ENCODE data around the gene CDK6. TPM values are rescaled to one million over a fixed set of nuclear protein-coding genes. Genes with fewer than 3 reads are reported as not detected.

Gene CDK6
- total and polyA plus RNA-seq, 2 experiments from 2014 or later: 28.7 to 81.6 TPM

- no peak for DNase-seq (ENCODE audit: low read depth in 1 of 2, low spot score in 1 of 2)
- TF ChIP-seq CTCF (IDR thresholded peaks at IDR 0.05; ENCODE audit: low read depth, low read length): no peak
- Histone ChIP-seq H3K9me3 (ENCODE audit: low read depth) (no peaks in the 10 kb centered on the region), H3K36me3 (no peaks in the 10 kb centered on the region), H3K27me3 (no peaks in the 10 kb centered on the region), H3K27ac (no peak overlapping the region), H3K4me3 (no peak overlapping the region), H3K4me1 (ENCODE audit: low read depth) (no peaks in the 10 kb centered on the region)
Measured at GRCh38 chr7:92737706-92738105, 98.7 kb downstream of the CDK6 start.

- no peaks in the 10 kb centered on the region for H3K9me3 ChIP-seq (ENCODE audit: low read depth)
- no peaks in the 10 kb centered on the region for H3K4me1 ChIP-seq (ENCODE audit: low read depth)
- H3K4me3 ChIP-seq: no peak overlapping the region
- H3K27me3 ChIP-seq: no peaks in the 10 kb centered on the region
- no peak for DNase-seq (ENCODE audit: low read depth in 1 of 2, low spot score in 1 of 2)
- H3K36me3 ChIP-seq: no peaks in the 10 kb centered on the region
- no peak overlapping the region for H3K27ac ChIP-seq
- TF ChIP-seq CTCF (IDR thresholded peaks at IDR 0.05; ENCODE audit: low read depth, low read length): no peak
Measured at GRCh38 chr7:92736870-92737269, 99.5 kb downstream of the CDK6 start.

GRCh38 chr7:92735707-92736106 lies 100.7 kb downstream of the CDK6 start:
- no peak for TF ChIP-seq CTCF (IDR thresholded peaks at IDR 0.05; ENCODE audit: low read depth, low read length)
- Histone ChIP-seq H3K27ac (no peak overlapping the region), H3K27me3 (no peaks in the 10 kb centered on the region), H3K36me3 (no peaks in the 10 kb centered on the region), H3K4me3 (no peak overlapping the region), H3K4me1 (ENCODE audit: low read depth) (no peaks in the 10 kb centered on the region), H3K9me3 (ENCODE audit: low read depth) (no peaks in the 10 kb centered on the region)
- DNase-seq (ENCODE audit: low read depth in 1 of 2, low spot score in 1 of 2): no peak

- no peak for DNase-seq (ENCODE audit: low read depth in 1 of 2, low spot score in 1 of 2)
- Histone ChIP-seq H3K27me3 (no peaks in the 10 kb centered on the region), H3K9me3 (ENCODE audit: low read depth) (no peaks in the 10 kb centered on the region), H3K27ac (no peak overlapping the region), H3K4me1 (ENCODE audit: low read depth) (no peaks in the 10 kb centered on the region), H3K4me3 (no peak overlapping the region), H3K36me3 (no peaks in the 10 kb centered on the region)
- TF ChIP-seq CTCF (IDR thresholded peaks at IDR 0.05; ENCODE audit: low read depth, low read length): no peak
Measured at GRCh38 chr7:92732316-92733036, 103.9 kb downstream of the CDK6 start.

GRCh38 chr7:92731335-92732063 lies 104.9 kb downstream of the CDK6 start:
- Histone ChIP-seq H3K36me3 (no peaks in the 10 kb centered on the region), H3K4me3 (no peak overlapping the region), H3K27me3 (no peaks in the 10 kb centered on the region), H3K9me3 (ENCODE audit: low read depth) (no peaks in the 10 kb centered on the region), H3K27ac (no peak overlapping the region), H3K4me1 (ENCODE audit: low read depth) (no peaks in the 10 kb centered on the region)
- TF ChIP-seq CTCF (IDR thresholded peaks at IDR 0.05; ENCODE audit: low read depth, low read length): no peak
- DNase-seq (ENCODE audit: low read depth in 1 of 2, low spot score in 1 of 2): peak in 1 of 2 donors; percentile 43
